HepG2 (cell line): ENCODE results near the gene TENM3. TPM values are rescaled to one million over a fixed set of nuclear protein-coding genes. Genes with fewer than 3 reads are reported as not detected.

Experiments
- ATAC-seq: fragments of 200-7000 bp; cut with Tn5 transposase; 3 replicates; pipeline ENCODE4 v1.9.1; 2020; ENCODE audit warnings: mild to moderate bottlenecking, moderate library complexity
- BruUV-seq: library from RNA; stranded (reverse); fragments of 400-500 nt; replicated peaks from 2 replicates; lab custom pipeline; 2021; lab: Mats Ljungman, UMichigan
- CTCF ChIA-PET: fragments of 300-600 bp; formaldehyde crosslinking; extraction: SDS; loops from one replicate; lab custom pipeline; 2021; ENCODE audit warnings: low total read pairs, inconsistent platforms, low intra/inter-chr PET ratio; lab: Yijun Ruan, JAX
- POLR2A ChIA-PET: fragments of 350-600 bp; sonication (Branson Sonifier 250); formaldehyde crosslinking; loops from one replicate; lab custom pipeline; 2020; ENCODE audit warnings: antibody characterized with exemption, inconsistent platforms; lab: Yijun Ruan, JAX
- DNase-seq: peaks from one replicate; pipeline ENCODE4 v3.0.0-alpha.2; 2015; ENCODE audit warnings: low spot score
- FAIRE-seq: peaks from 3 replicates; lab custom pipeline; 2011; peaks lifted over from hg19 to GRCh38; lab: Jason Lieb, UNC
- H2AFZ ChIP-seq: one replicate; pipeline ENCODE4 v1.6.1; 2011; ENCODE audit warnings: low read length, inconsistent platforms
- H3K27ac ChIP-seq: fragments of 300-600 bp; 3 replicates; pipeline ENCODE4 v1.8.0; 2011; ENCODE audit warnings: mixed run types, mild to moderate bottlenecking, mixed read lengths, low read length, inconsistent platforms; ENCODE audit not compliant: insufficient read depth; ENCODE audit errors: extremely low read length
- H3K27me3 ChIP-seq, 2 experiments: fragments of 200-600 bp in 1 of 2; 2 replicates in 1 of 2; 3 replicates in 1 of 2; pipeline versions ENCODE4 v1.6.0 to v1.8.0; 2011; ENCODE audit warnings: low read length in 2 of 2, mild to moderate bottlenecking in 2 of 2, moderate library complexity in 2 of 2, inconsistent platforms in 1 of 2; ENCODE audit not compliant: insufficient read depth in 2 of 2, control insufficient read depth in 1 of 2
- H3K36me3 ChIP-seq, 2 experiments: fragments of 200-600 bp in 1 of 2; replicated peaks in 1 of 2; 2 replicates in 1 of 2; 3 replicates in 1 of 2; pipeline versions ENCODE4 v1.5.1 to v1.8.0; 2011; ENCODE audit warnings: low read length in 2 of 2, inconsistent platforms in 1 of 2; ENCODE audit not compliant: insufficient read depth in 2 of 2, control insufficient read depth in 1 of 2
- H3K4me1 ChIP-seq: 2 replicates; pipeline ENCODE4 v1.5.1; 2012; ENCODE audit warnings: low read length, inconsistent platforms; ENCODE audit not compliant: insufficient read depth
- H3K4me2 ChIP-seq: 2 replicates; pipeline ENCODE4 v1.6.0; 2011; ENCODE audit warnings: low read depth, low read length, inconsistent platforms
- H3K4me3 ChIP-seq, 3 experiments: fragments of 200-600 bp in 1 of 3; sonication (generic), shearing (Covaris generic) in 1 of 3; replicated peaks in 1 of 3; 2 replicates each; pipeline ENCODE4 v1.5.1; 2011 to 2016; ENCODE audit warnings: low read length in 3 of 3, inconsistent platforms in 2 of 3, low read depth in 2 of 3, mild to moderate bottlenecking in 2 of 3, control low read depth in 1 of 3, mixed read lengths in 1 of 3; ENCODE audit not compliant: insufficient read depth in 1 of 3
- H3K79me2 ChIP-seq: one replicate; pipeline ENCODE4 v1.6.1; 2011; ENCODE audit warnings: low read length, inconsistent platforms; ENCODE audit not compliant: insufficient read depth
- H3K9ac ChIP-seq: 2 replicates; pipeline ENCODE4 v1.6.0; 2011; ENCODE audit warnings: mild to moderate bottlenecking, low read depth, low read length, inconsistent platforms; ENCODE audit not compliant: insufficient read depth
- H3K9me3 ChIP-seq: 2 replicates; pipeline ENCODE4 v1.5.1; 2012; ENCODE audit warnings: mild to moderate bottlenecking, low read length
- H4K20me1 ChIP-seq: 2 replicates; pipeline ENCODE4 v1.6.0; 2011; ENCODE audit warnings: inconsistent platforms, mild to moderate bottlenecking, low read length, moderate library complexity; ENCODE audit not compliant: insufficient read depth
- HOXA3 ChIP-seq: sonication (generic); formaldehyde crosslinking; IDR thresholded peaks from 2 replicates; pipeline ENCODE4 v1.5.0; 2020; ENCODE audit warnings: missing genetic modification reagents
- SP5 ChIP-seq: IDR thresholded peaks from 2 replicates; pipeline ENCODE4 v1.6.1; 2016; ENCODE audit warnings: low read depth, borderline replicate concordance
- SPEN ChIP-seq: sonication (generic); formaldehyde crosslinking; IDR thresholded peaks from 2 replicates; pipeline ENCODE4 v1.5.1; 2020; ENCODE audit warnings: low read depth, mild to moderate bottlenecking, missing genetic modification reagents
- ZNF124 ChIP-seq: sonication (generic); formaldehyde crosslinking; IDR thresholded peaks from 2 replicates; pipeline ENCODE4 v1.4.0; 2020; ENCODE audit warnings: missing genetic modification reagents
- ZNF142 ChIP-seq: sonication (generic); formaldehyde crosslinking; IDR thresholded peaks from 2 replicates; pipeline ENCODE4 v1.4.0; 2020; ENCODE audit warnings: missing genetic modification reagents
- WGBS: methylation state at CpG from one replicate; pipeline ENCODE4 v1.1.6; 2017; ENCODE audit warnings: low lambda C conversion rate; 5-methylcytosine and 5-hydroxymethylcytosine counted together
- in situ Hi-C: cut with HindIII; loops from 2 replicates; pipeline ENCODE4 v1.10.0; 2017; ENCODE audit warnings: low pct_unique_long_range_greater_than_20kb; ENCODE audit not compliant: extremely low pct_ligation_motif_present
- intact Hi-C: fragments of 100-400 bp; cut with micrococcal nuclease; formaldehyde crosslinking; loops from one replicate; pipeline ENCODE4 v1.10.0; 2022; ENCODE audit not compliant: unreplicated experiment
- polyA plus RNA-seq, 8 experiments: library from polyadenylated mRNA; depleted of rRNA in 3 of 8; stranded (reverse) in 7 of 8; unstranded in 1 of 8; fragments of >200 nt; fragmentation: Illumina TruSeq in 4 of 8; extraction: Trizol in 4 of 8; gene quantifications; 2 replicates each; pipeline versions ENCODE4 v1.2.1 to v1.2.3, GENCODE V29; 2011 to 2016; ENCODE audit warnings: low read depth in 4 of 8, missing spikeins in 1 of 8, mixed read lengths in 1 of 8; ENCODE audit not compliant: insufficient read depth in 1 of 8
- total RNA-seq, 5 experiments: library from RNA; depleted of rRNA; stranded (reverse); fragments of >200 nt; fragmentation: Illumina TruSeq; extraction: Trizol; gene quantifications; 2 replicates each; pipeline ENCODE4 v1.2.3, GENCODE V29; 2016; ENCODE audit warnings: low read depth in 1 of 5
- TF ChIP-seq, protein P1 (sequence below), 2 experiments: IDR thresholded peaks; 2 replicates each; pipeline ENCODE4 v1.6.1; 2011 to 2012; ENCODE audit warnings: low read length in 2 of 2, borderline replicate concordance in 1 of 2, low read depth in 1 of 2, mild to moderate bottlenecking in 1 of 2, moderate library complexity in 1 of 2

Gene TENM3
- total and polyA plus RNA-seq, 2 of the 13 experiments (the other 11 are each of a cell fraction or from before 2014, with no cell fraction given), result 0.04 TPM; not detected in 1

DNA sequence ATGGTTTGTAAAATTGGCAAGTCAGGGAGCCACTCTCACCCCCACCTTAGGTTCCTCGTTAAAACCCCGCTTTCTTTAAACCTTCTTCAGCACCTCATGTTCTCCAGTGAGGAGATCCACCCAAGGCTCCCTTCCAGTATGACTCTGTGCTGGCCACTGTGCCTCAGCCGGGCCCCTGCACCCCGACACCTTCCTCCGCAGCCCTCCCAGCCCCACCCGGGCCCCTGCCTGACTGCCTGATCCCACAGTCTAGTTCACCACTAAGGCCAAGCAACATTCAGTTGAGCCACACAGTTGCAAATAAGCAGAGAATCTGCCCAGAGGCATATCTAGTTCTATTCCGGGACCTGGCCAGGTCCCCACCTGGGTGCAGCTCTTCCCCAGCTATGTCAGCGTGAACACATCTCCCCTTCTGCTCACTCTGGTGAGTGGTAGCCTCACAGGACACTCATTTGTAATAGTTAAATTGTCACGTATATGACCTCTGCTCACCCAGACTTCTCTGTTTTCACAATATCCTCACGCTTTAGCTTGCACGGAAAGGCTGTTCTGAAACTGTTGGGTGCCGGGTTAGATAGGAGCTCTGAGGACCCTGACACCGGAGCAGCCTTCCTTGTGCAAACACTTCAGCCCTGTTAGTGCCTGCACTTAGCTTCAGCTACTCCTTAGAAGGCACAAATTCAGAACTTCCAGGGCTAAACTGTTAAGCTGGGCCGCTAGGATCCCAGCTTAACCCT, 527.2 kb downstream of the TENM3 start:
- H3K27me3 ChIP-seq, result no peaks in the 10 kb centered on the region
- BruUV-seq, result no TSS peak

More for the DNA sequence above, 527.2 kb downstream of the TENM3 start:
- H3K4me1 ChIP-seq, result peaks cover 13% of the 10 kb centered on the region
- no peak overlapping the region for H3K27ac ChIP-seq
- in situ Hi-C loops, result no loop called here
- TF ChIP-seq SP5 (CRISPR knock-in tag), result no peak
- TF ChIP-seq, protein P1, sequence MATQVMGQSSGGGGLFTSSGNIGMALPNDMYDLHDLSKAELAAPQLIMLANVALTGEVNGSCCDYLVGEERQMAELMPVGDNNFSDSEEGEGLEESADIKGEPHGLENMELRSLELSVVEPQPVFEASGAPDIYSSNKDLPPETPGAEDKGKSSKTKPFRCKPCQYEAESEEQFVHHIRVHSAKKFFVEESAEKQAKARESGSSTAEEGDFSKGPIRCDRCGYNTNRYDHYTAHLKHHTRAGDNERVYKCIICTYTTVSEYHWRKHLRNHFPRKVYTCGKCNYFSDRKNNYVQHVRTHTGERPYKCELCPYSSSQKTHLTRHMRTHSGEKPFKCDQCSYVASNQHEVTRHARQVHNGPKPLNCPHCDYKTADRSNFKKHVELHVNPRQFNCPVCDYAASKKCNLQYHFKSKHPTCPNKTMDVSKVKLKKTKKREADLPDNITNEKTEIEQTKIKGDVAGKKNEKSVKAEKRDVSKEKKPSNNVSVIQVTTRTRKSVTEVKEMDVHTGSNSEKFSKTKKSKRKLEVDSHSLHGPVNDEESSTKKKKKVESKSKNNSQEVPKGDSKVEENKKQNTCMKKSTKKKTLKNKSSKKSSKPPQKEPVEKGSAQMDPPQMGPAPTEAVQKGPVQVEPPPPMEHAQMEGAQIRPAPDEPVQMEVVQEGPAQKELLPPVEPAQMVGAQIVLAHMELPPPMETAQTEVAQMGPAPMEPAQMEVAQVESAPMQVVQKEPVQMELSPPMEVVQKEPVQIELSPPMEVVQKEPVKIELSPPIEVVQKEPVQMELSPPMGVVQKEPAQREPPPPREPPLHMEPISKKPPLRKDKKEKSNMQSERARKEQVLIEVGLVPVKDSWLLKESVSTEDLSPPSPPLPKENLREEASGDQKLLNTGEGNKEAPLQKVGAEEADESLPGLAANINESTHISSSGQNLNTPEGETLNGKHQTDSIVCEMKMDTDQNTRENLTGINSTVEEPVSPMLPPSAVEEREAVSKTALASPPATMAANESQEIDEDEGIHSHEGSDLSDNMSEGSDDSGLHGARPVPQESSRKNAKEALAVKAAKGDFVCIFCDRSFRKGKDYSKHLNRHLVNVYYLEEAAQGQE (IDR thresholded peaks at IDR 0.05; ENCODE audit: borderline replicate concordance in 1 of 2, low read depth in 1 of 2, low read length in 2 of 2), result no peak
- TF ChIP-seq HOXA3 (CRISPR knock-in tag), result no peak
- TF ChIP-seq ZNF142, result no peak
- TF ChIP-seq SPEN (CRISPR knock-in tag), result no peak
- TF ChIP-seq ZNF124 (CRISPR knock-in tag), result no peak
- intact Hi-C loops, result no loop called here
- 37% methylated on average over 13 of the region's 14 CpGs for WGBS
- no peak for DNase-seq
- H3K9ac ChIP-seq, result no peak overlapping the region
- ChIA-PET POLR2A (no interaction called here), CTCF (no interaction called here)
- no peak for FAIRE-seq
- peak overlapping the region; percentile 53; the same call in 1 of the 2 replicates for H3K4me2 ChIP-seq
- ATAC-seq, result peak; percentile 81
- no peaks in the 10 kb centered on the region for H3K79me2 ChIP-seq
- H3K4me3 ChIP-seq, result no peak overlapping the region; a peak in 1 of 6 replicates
- no peaks in the 10 kb centered on the region for H3K36me3 ChIP-seq
- no peaks in the 10 kb centered on the region for H4K20me1 ChIP-seq
- no peak overlapping the region for H2AFZ ChIP-seq
- no peaks in the 10 kb centered on the region for H3K9me3 ChIP-seq
